Activated T-cell treated with anti-CD3 and anti-CD28 coated beads, Interleukin-2, amount 50 U/mL, for 4 hours (primary cell): Measurements from ENCODE around the gene INSM1. TPM values are rescaled to one million over a fixed set of nuclear protein-coding genes. Genes with fewer than 3 reads are reported as not detected.
A peak's percentile ranks its signal among the peaks of the same experiment; 100 is the strongest.

Experiments used
- ATAC-seq, 2 donors: fragments of 200-7000 bp; cut with Tn5 transposase; one replicate each; pipeline ENCODE4 v1.10.0; 2021
- DNase-seq: peaks from one replicate; pipeline ENCODE4 v3.0.0-alpha.2; 2020
- H3K27me3 Mint-ChIP-seq: one replicate; pipeline ENCODE4 v1.8.0; 2021; ENCODE audit warnings: low read depth, mixed read lengths
- H3K36me3 Mint-ChIP-seq: one replicate; pipeline ENCODE4 v1.8.0; 2022; ENCODE audit warnings: mixed read lengths; ENCODE audit not compliant: insufficient read depth
- H3K4me1 Mint-ChIP-seq: one replicate; pipeline ENCODE4 v1.8.0; 2021; ENCODE audit warnings: low read depth, mixed read lengths
- H3K4me3 Mint-ChIP-seq: one replicate; pipeline ENCODE4 v1.8.0; 2021; ENCODE audit warnings: mild to moderate bottlenecking, moderate library complexity, mixed read lengths
- H3K9me3 Mint-ChIP-seq: one replicate; pipeline ENCODE4 v1.8.0; 2021; ENCODE audit warnings: mixed read lengths
- total RNA-seq, 3 donors: library from RNA; stranded (reverse); gene quantifications; one replicate each; pipeline ENCODE4 v1.2.1, GENCODE V29; 2021

Gene INSM1
- total RNA-seq = 10 to 100 TPM; 12.1 to 22.4 (median 14.6) TPM

- Mint-ChIP-seq H3K36me3 (no peaks in the 10 kb centered on the region), H3K9me3 (no peaks in the 10 kb centered on the region), H3K4me3 (peak within 1 kb of the TSS; percentile 69), H3K27me3 (peaks cover 69% of the 10 kb centered on the region), H3K4me1 (peaks cover 15% of the 10 kb centered on the region)
- DNase-seq (no peak), ATAC-seq (peak; percentile 36 to 39)
Observed at GRCh38 chr20:20367575-20368417, at the start of gene INSM1. Gene INSM1 (plus strand): TSS chr20:20368104. CDS start chr20:20368268, 164 bp downstream.

- ATAC-seq (no peak), DNase-seq (no peak)
- H3K4me1 Mint-ChIP-seq = no peaks in the 10 kb centered on the region
- H3K27me3 Mint-ChIP-seq = peaks cover 13% of the 10 kb centered on the region
- H3K9me3 Mint-ChIP-seq = peaks cover 7% of the 10 kb centered on the region
- H3K36me3 Mint-ChIP-seq = peaks cover 2% of the 10 kb centered on the region
- no peak overlapping the region for H3K4me3 Mint-ChIP-seq
Observed at GRCh38 chr20:20318365-20319161, 49.3 kb upstream of the INSM1 start.

GRCh38 chr20:20321134-20321533, 46.8 kb upstream of the INSM1 start:
- no peaks in the 10 kb centered on the region for H3K36me3 Mint-ChIP-seq
- no peak for ATAC-seq

GRCh38 chr20:20321917-20322316, 46.0 kb upstream of the INSM1 start:
- ATAC-seq (no peak), DNase-seq (no peak)
- H3K4me3 Mint-ChIP-seq = no peak overlapping the region
- H3K27me3 Mint-ChIP-seq = peaks cover 12% of the 10 kb centered on the region
- H3K4me1 Mint-ChIP-seq = no peaks in the 10 kb centered on the region
- peaks cover 7% of the 10 kb centered on the region for H3K9me3 Mint-ChIP-seq
- H3K36me3 Mint-ChIP-seq = no peaks in the 10 kb centered on the region

More at GRCh38 chr20:20321134-20321533, 46.8 kb upstream of the INSM1 start:
- DNase-seq = no peak
- H3K4me1 Mint-ChIP-seq = no peaks in the 10 kb centered on the region
- H3K4me3 Mint-ChIP-seq = no peak overlapping the region
- H3K9me3 Mint-ChIP-seq = peaks cover 7% of the 10 kb centered on the region
- peaks cover 12% of the 10 kb centered on the region for H3K27me3 Mint-ChIP-seq

- Mint-ChIP-seq H3K4me3 (no peak overlapping the region), H3K27me3 (peaks cover 10% of the 10 kb centered on the region), H3K9me3 (peaks cover 7% of the 10 kb centered on the region), H3K4me1 (no peaks in the 10 kb centered on the region), H3K36me3 (no peaks in the 10 kb centered on the region)
- no peak for DNase-seq
- ATAC-seq = no peak
Observed at GRCh38 chr20:20322912-20323311, 45.0 kb upstream of the INSM1 start.

GRCh38 chr20:20327746-20328145, 40.2 kb upstream of the INSM1 start:
- H3K9me3 Mint-ChIP-seq = no peaks in the 10 kb centered on the region
- H3K36me3 Mint-ChIP-seq = no peaks in the 10 kb centered on the region
- no peak overlapping the region for H3K4me3 Mint-ChIP-seq
- peaks cover 11% of the 10 kb centered on the region for H3K27me3 Mint-ChIP-seq
- ATAC-seq (no peak), DNase-seq (no peak)
- H3K4me1 Mint-ChIP-seq = no peaks in the 10 kb centered on the region

- H3K36me3 Mint-ChIP-seq = no peaks in the 10 kb centered on the region
- no peak overlapping the region for H3K4me3 Mint-ChIP-seq
- no peaks in the 10 kb centered on the region for H3K9me3 Mint-ChIP-seq
- H3K4me1 Mint-ChIP-seq = no peaks in the 10 kb centered on the region
- ATAC-seq = no peak
- H3K27me3 Mint-ChIP-seq = peaks cover 13% of the 10 kb centered on the region
- no peak for DNase-seq
Observed at GRCh38 chr20:20329564-20329963, 38.3 kb upstream of the INSM1 start.

- Mint-ChIP-seq H3K4me1 (no peaks in the 10 kb centered on the region), H3K27me3 (peaks cover 13% of the 10 kb centered on the region), H3K9me3 (peaks cover 5% of the 10 kb centered on the region)
Observed at GRCh38 chr20:20331156-20331555, 36.7 kb upstream of the INSM1 start.

GRCh38 chr20:20331817-20332216, 36.1 kb upstream of the INSM1 start:
- H3K36me3 Mint-ChIP-seq = no peaks in the 10 kb centered on the region
- DNase-seq (no peak), ATAC-seq (no peak)
- H3K4me3 Mint-ChIP-seq = no peak overlapping the region
- peaks cover 13% of the 10 kb centered on the region for H3K27me3 Mint-ChIP-seq
- H3K4me1 Mint-ChIP-seq = no peaks in the 10 kb centered on the region
- peaks cover 5% of the 10 kb centered on the region for H3K9me3 Mint-ChIP-seq

More at GRCh38 chr20:20331156-20331555, 36.7 kb upstream of the INSM1 start:
- H3K36me3 Mint-ChIP-seq = no peaks in the 10 kb centered on the region
- no peak for ATAC-seq
- H3K4me3 Mint-ChIP-seq = no peak overlapping the region
- no peak for DNase-seq

- Mint-ChIP-seq H3K36me3 (no peaks in the 10 kb centered on the region), H3K9me3 (peaks cover 5% of the 10 kb centered on the region), H3K4me1 (no peaks in the 10 kb centered on the region), H3K4me3 (no peak overlapping the region), H3K27me3 (peaks cover 9% of the 10 kb centered on the region)
- ATAC-seq (no peak), DNase-seq (no peak)
Observed at GRCh38 chr20:20333866-20334265, 34.0 kb upstream of the INSM1 start.

GRCh38 chr20:20334489-20334888, 33.4 kb upstream of the INSM1 start:
- ATAC-seq = no peak
- no peak overlapping the region for H3K4me3 Mint-ChIP-seq

GRCh38 chr20:20338133-20338730, 29.7 kb upstream of the INSM1 start:
- no peak overlapping the region for H3K4me3 Mint-ChIP-seq
- peaks cover 5% of the 10 kb centered on the region for H3K9me3 Mint-ChIP-seq
- H3K4me1 Mint-ChIP-seq = no peaks in the 10 kb centered on the region
- DNase-seq = no peak
- peaks cover 3% of the 10 kb centered on the region for H3K27me3 Mint-ChIP-seq
- H3K36me3 Mint-ChIP-seq = no peaks in the 10 kb centered on the region
- ATAC-seq = no peak

More at GRCh38 chr20:20334489-20334888, 33.4 kb upstream of the INSM1 start:
- Mint-ChIP-seq H3K27me3 (peaks cover 7% of the 10 kb centered on the region), H3K9me3 (peaks cover 5% of the 10 kb centered on the region), H3K36me3 (no peaks in the 10 kb centered on the region), H3K4me1 (no peaks in the 10 kb centered on the region)
- no peak for DNase-seq

GRCh38 chr20:20340443-20340842, 27.5 kb upstream of the INSM1 start:
- no peaks in the 10 kb centered on the region for H3K36me3 Mint-ChIP-seq
- peaks cover 5% of the 10 kb centered on the region for H3K9me3 Mint-ChIP-seq
- H3K4me1 Mint-ChIP-seq = no peaks in the 10 kb centered on the region
- no peak for ATAC-seq
- H3K27me3 Mint-ChIP-seq = peaks cover 13% of the 10 kb centered on the region
- no peak overlapping the region for H3K4me3 Mint-ChIP-seq
- no peak for DNase-seq

- H3K36me3 Mint-ChIP-seq = no peaks in the 10 kb centered on the region
- DNase-seq (no peak), ATAC-seq (no peak)
- H3K27me3 Mint-ChIP-seq = peaks cover 13% of the 10 kb centered on the region
- no peaks in the 10 kb centered on the region for H3K9me3 Mint-ChIP-seq
- H3K4me3 Mint-ChIP-seq = no peak overlapping the region
- no peaks in the 10 kb centered on the region for H3K4me1 Mint-ChIP-seq
Observed at GRCh38 chr20:20341371-20341770, 26.5 kb upstream of the INSM1 start.
